GM12878 (cell line): ENCODE data around the gene AMDHD2. TPM values are rescaled to one million over a fixed set of nuclear protein-coding genes. Genes with fewer than 3 reads are reported as not detected.

Experiments
- ATAC-seq: fragments of 200-7000 bp; cut with Tn5 transposase; 3 replicates; pipeline ENCODE4 v1.9.1; 2020; ENCODE audit warnings: mild to moderate bottlenecking, moderate library complexity
- BruUV-seq: library from RNA; stranded (reverse); fragments of 400-500 nt; replicated peaks from 2 replicates; lab custom pipeline; 2021; lab: Mats Ljungman, UMichigan
- CTCF ChIA-PET: fragments of 300-600 bp; sonication (Branson Sonifier 250); formaldehyde crosslinking; extraction: SDS; loops from one replicate; lab custom pipeline; 2021; ENCODE audit warnings: inconsistent platforms; lab: Yijun Ruan, JAX
- POLR2A ChIA-PET: fragments of 350-600 bp; formaldehyde crosslinking; extraction: SDS; loops from one replicate; lab custom pipeline; 2021; ENCODE audit warnings: inconsistent platforms; lab: Charles Lee
- RAD21 ChIA-PET: fragments of 300-600 bp; sonication (Branson Sonifier 250); formaldehyde crosslinking; loops from one replicate; lab custom pipeline; 2023; ENCODE audit warnings: antibody characterized with exemption; ENCODE audit not compliant: unreplicated experiment; lab: Charles Lee
- SMC1A ChIA-PET: fragments of 300-600 bp; sonication (Branson Sonifier 250); formaldehyde crosslinking; loops from one replicate; lab custom pipeline; 2023; ENCODE audit not compliant: unreplicated experiment, uncharacterized antibody; lab: Charles Lee
- DNase-seq: peaks from one replicate; pipeline ENCODE4 v3.0.0-alpha.2; 2011; ENCODE audit warnings: low read depth, low spot score
- FAIRE-seq: peaks from 3 replicates; lab custom pipeline; 2011; peaks lifted over from hg19 to GRCh38; lab: Jason Lieb, UNC
- H2AFZ ChIP-seq: 2 replicates; pipeline ENCODE4 v1.6.0; 2011; ENCODE audit warnings: low read depth, low read length, control low read depth; ENCODE audit not compliant: control insufficient read depth
- H3K27ac ChIP-seq: 2 replicates; pipeline ENCODE4 v1.5.1; 2011; ENCODE audit warnings: control low read depth; ENCODE audit not compliant: control insufficient read depth, insufficient read depth
- H3K27me3 ChIP-seq, 2 experiments: replicated peaks in 1 of 2; 2 replicates each; pipeline versions ENCODE4 v1.6.0 to v1.6.1; 2011; ENCODE audit warnings: low read length in 1 of 2; ENCODE audit not compliant: control insufficient read depth in 2 of 2, insufficient read depth in 2 of 2
- H3K36me3 ChIP-seq, 2 experiments: 2 replicates each; pipeline ENCODE4 v1.5.1; 2011; ENCODE audit warnings: low read length in 1 of 2; ENCODE audit not compliant: control insufficient read depth in 2 of 2, insufficient read depth in 2 of 2
- H3K4me1 ChIP-seq: 2 replicates; pipeline ENCODE4 v1.6.1; 2011; ENCODE audit warnings: mild to moderate bottlenecking, low read length, moderate library complexity, mixed read lengths; ENCODE audit not compliant: control insufficient read depth, insufficient read depth
- H3K4me2 ChIP-seq: 2 replicates; pipeline ENCODE4 v1.6.0; 2011; ENCODE audit warnings: control low read depth; ENCODE audit not compliant: control insufficient read depth, insufficient read depth
- H3K4me3 ChIP-seq: fragments of 200-600 bp; sonication (generic); 2 replicates; pipeline ENCODE4 v1.5.1; 2016
- H3K79me2 ChIP-seq: 2 replicates; pipeline ENCODE4 v1.6.0; 2011; ENCODE audit warnings: low read length; ENCODE audit not compliant: control insufficient read depth, insufficient read depth
- H3K9ac ChIP-seq: 2 replicates; pipeline ENCODE4 v1.8.0; 2011; ENCODE audit warnings: low read length, control low read depth, mixed read lengths; ENCODE audit not compliant: control insufficient read depth, insufficient read depth
- H3K9me3 ChIP-seq: replicated peaks from 3 replicates; pipeline ENCODE4 v1.5.1; 2011; ENCODE audit warnings: mild to moderate bottlenecking, low read length; ENCODE audit not compliant: control insufficient read depth, insufficient read depth
- H4K20me1 ChIP-seq: 2 replicates; pipeline ENCODE4 v1.6.0; 2011; ENCODE audit not compliant: control insufficient read depth, insufficient read depth
- WRNIP1 ChIP-seq: IDR thresholded peaks from 2 replicates; pipeline ENCODE4 v1.6.1; 2011; ENCODE audit warnings: low read depth, low read length, improper control_type of control experiment, borderline replicate concordance
- WGBS: methylation state at CpG from one replicate; pipeline ENCODE4 v1.1.6; 2016; ENCODE audit warnings: low lambda C conversion rate; ENCODE audit not compliant: insufficient replicate concordance, insufficient coverage; ENCODE audit errors: missing lambda C conversion rate; 5-methylcytosine and 5-hydroxymethylcytosine counted together
- in situ Hi-C: fragments of 300-500 bp; cut with MboI; formaldehyde crosslinking; loops from 9 replicates; pipeline ENCODE4 v1.14.3; 2018; ENCODE audit warnings: mixed read lengths
- intact Hi-C: fragments of 100-400 bp; cut with micrococcal nuclease; formaldehyde crosslinking; loops from one replicate; pipeline ENCODE4 v1.14.2; 2022; ENCODE audit not compliant: unreplicated experiment
- polyA plus RNA-seq, 11 experiments: library from polyadenylated mRNA; depleted of rRNA in 4 of 11; unstranded in 6 of 11; stranded (reverse) in 5 of 11; fragments of >200 nt; fragmentation: Nextera tagmentation in 4 of 11; fragmentation: Illumina TruSeq in 1 of 11; extraction: Ambion mirVana in 4 of 11; extraction: Trizol in 1 of 11; gene quantifications; 1 replicate in 1 of 11; 2 replicates in 10 of 11; pipeline versions ENCODE4 v1.2.1 to v1.2.3, GENCODE V29; 2011 to 2016; ENCODE audit warnings: inconsistent platforms in 2 of 11, missing spikeins in 2 of 11, low read depth in 1 of 11
- total RNA-seq, 4 experiments: library from RNA; depleted of rRNA in 3 of 4; stranded (reverse); fragments of >200 nt in 3 of 4; fragmentation: Illumina TruSeq in 1 of 4; extraction: Trizol in 1 of 4; gene quantifications; 2 replicates each; pipeline versions ENCODE4 v1.2.1 to v1.2.3, GENCODE V29; 2013 to 2021
- TF ChIP-seq, protein P1 (sequence below): fragments of 450-650 bp; IDR thresholded peaks from 2 replicates; pipeline ENCODE4 v1.6.1; 2016; ENCODE audit warnings: mild to moderate bottlenecking

Gene AMDHD2
- total and polyA plus RNA-seq, 10 of the 15 experiments (the other 5 are each of a cell fraction or from before 2014, with no cell fraction given): 0.60 to 41.8 (median 24.3) TPM; not detected in 1

- Histone ChIP-seq H2AFZ (no peak overlapping the region), H3K9ac (peak overlapping the region; percentile 93), H3K79me2 (peaks cover 56% of the 10 kb centered on the region), H4K20me1 (peaks cover 6% of the 10 kb centered on the region; the same call in 1 of the 2 replicates), H3K4me3 (peak overlapping the region; percentile 75), H3K36me3 (peaks cover 6 to 13% of the 10 kb centered on the region in 2 experiments; a peak in 3 of 4 replicates), H3K4me2 (peak overlapping the region; percentile 64), H3K27me3 (no peaks in the 10 kb centered on the region), H3K4me1 (peaks cover 16% of the 10 kb centered on the region), H3K27ac (peak overlapping the region; percentile 69), H3K9me3 (no peaks in the 10 kb centered on the region)
- ChIA-PET CTCF (interaction anchor here (0.8 to 1.6 kb wide), 3 partner anchors 8 to 85 kb away, joined by 3 to 7 read pairs (median 4); partner anchors contain the start of gene CCNF), SMC1A (no interaction called here), RAD21 (interaction anchor here (0.7 kb wide), 1 partner anchor 452 kb away, joined by 3 read pairs; no protein-coding TSS in a partner anchor), POLR2A (interaction anchor here (0.6 to 2.4 kb wide), 4 partner anchors 8 to 27 kb away, joined by 4 to 8 read pairs (median 5); partner anchors contain the start of gene PDPK1)
- in situ Hi-C loops (no loop called here), intact Hi-C loops (no loop called here)
- no peak for TF ChIP-seq WRNIP1
- TF ChIP-seq, protein P1, sequence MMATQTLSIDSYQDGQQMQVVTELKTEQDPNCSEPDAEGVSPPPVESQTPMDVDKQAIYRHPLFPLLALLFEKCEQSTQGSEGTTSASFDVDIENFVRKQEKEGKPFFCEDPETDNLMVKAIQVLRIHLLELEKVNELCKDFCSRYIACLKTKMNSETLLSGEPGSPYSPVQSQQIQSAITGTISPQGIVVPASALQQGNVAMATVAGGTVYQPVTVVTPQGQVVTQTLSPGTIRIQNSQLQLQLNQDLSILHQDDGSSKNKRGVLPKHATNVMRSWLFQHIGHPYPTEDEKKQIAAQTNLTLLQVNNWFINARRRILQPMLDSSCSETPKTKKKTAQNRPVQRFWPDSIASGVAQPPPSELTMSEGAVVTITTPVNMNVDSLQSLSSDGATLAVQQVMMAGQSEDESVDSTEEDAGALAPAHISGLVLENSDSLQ: peak; percentile 76
- DNase-seq (no peak), ATAC-seq (no peak), FAIRE-seq (no peak)
- WGBS: 16% methylated on average over 14 of the region's 14 CpGs
- BruUV-seq: no TSS peak
Measured at GRCh38 chr16:2515180-2515851, 4.9 kb upstream of the AMDHD2 start.
